HEK293 (cell line): ENCODE measurements around the gene MLEC.

Experiments
- CTCF ChIA-PET: fragments of 350-600 bp; formaldehyde crosslinking; extraction: SDS; loops from one replicate; lab custom pipeline; 2021; ENCODE audit warnings: antibody characterized with exemption; lab: Yijun Ruan, JAX
- POLR2A ChIA-PET: fragments of 300-600 bp; formaldehyde crosslinking; extraction: SDS; loops from one replicate; lab custom pipeline; 2020; ENCODE audit warnings: antibody characterized with exemption, inconsistent platforms; lab: Yijun Ruan, JAX
- H3K27ac ChIP-seq: fragments of 200-500 bp; sonication (Bioruptor generic); 2 replicates; pipeline ENCODE4 v1.5.1; 2014; ENCODE audit warnings: low read depth, low read length, control low read depth, inconsistent platforms; ENCODE audit errors: extremely low read depth
- H3K36me3 ChIP-seq, 2 experiments: fragments of 200-500 bp in 1 of 2; sonication (Bioruptor generic) in 1 of 2; 1 replicate in 1 of 2; 2 replicates in 1 of 2; pipeline ENCODE4 v1.5.1; 2014 to 2017; ENCODE audit warnings: inconsistent platforms in 2 of 2, low read length in 2 of 2; ENCODE audit not compliant: control insufficient read depth in 2 of 2, insufficient read depth in 1 of 2
- H3K4me1 ChIP-seq: fragments of 200-500 bp; sonication (Bioruptor generic); 2 replicates; pipeline ENCODE4 v1.5.1; 2014; ENCODE audit warnings: mild to moderate bottlenecking, low read length, inconsistent platforms; ENCODE audit not compliant: control insufficient read depth, insufficient read depth
- H3K4me3 ChIP-seq: 2 replicates; pipeline ENCODE4 v1.5.1; 2011; ENCODE audit warnings: low read depth, mild to moderate bottlenecking, control low read depth, low read length, moderate library complexity
- H3K9me3 ChIP-seq: fragments of 200-500 bp; sonication (Bioruptor generic); 2 replicates; pipeline ENCODE4 v1.5.1; 2014; ENCODE audit warnings: low read depth, low read length, inconsistent platforms; ENCODE audit not compliant: control insufficient read depth, insufficient read depth
- EGR2 ChIP-seq: fragments of 450-650 bp; formaldehyde crosslinking; IDR thresholded peaks from 2 replicates; pipeline ENCODE4 v1.5.1; 2016; ENCODE audit warnings: low read depth, missing biosample characterization, missing genetic modification characterization
- IKZF3 ChIP-seq: fragments of 450-650 bp; IDR thresholded peaks from 2 replicates; pipeline ENCODE4 v1.5.0; 2018; ENCODE audit warnings: missing biosample characterization, mild to moderate bottlenecking, missing genetic modification characterization, moderate library complexity
- KLF10 ChIP-seq: fragments of 450-650 bp; IDR thresholded peaks from 2 replicates; pipeline ENCODE4 v1.5.1; 2018; ENCODE audit warnings: missing biosample characterization, mild to moderate bottlenecking, missing genetic modification characterization
- SP7 ChIP-seq: fragments of 450-650 bp; formaldehyde crosslinking; IDR thresholded peaks from 2 replicates; pipeline ENCODE4 v1.5.1; 2016; ENCODE audit warnings: missing biosample characterization, missing genetic modification characterization
- ZBTB17 ChIP-seq: fragments of 450-650 bp; formaldehyde crosslinking; IDR thresholded peaks from 2 replicates; pipeline ENCODE4 v1.5.1; 2016; ENCODE audit warnings: missing biosample characterization, missing genetic modification characterization
- ZBTB20 ChIP-seq: fragments of 450-650 bp; formaldehyde crosslinking; IDR thresholded peaks from 2 replicates; pipeline ENCODE4 v1.5.1; 2016; ENCODE audit warnings: missing biosample characterization, missing genetic modification characterization
- ZIC2 ChIP-seq: fragments of 450-650 bp; formaldehyde crosslinking; IDR thresholded peaks from 2 replicates; pipeline ENCODE4 v1.5.1; 2016; ENCODE audit warnings: missing biosample characterization, missing genetic modification characterization
- ZNF112 ChIP-seq: fragments of 450-650 bp; formaldehyde crosslinking; IDR thresholded peaks from 2 replicates; pipeline ENCODE4 v1.5.0; 2017; ENCODE audit warnings: missing biosample characterization, missing genetic modification characterization
- ZNF146 ChIP-seq: fragments of 450-650 bp; formaldehyde crosslinking; IDR thresholded peaks from 2 replicates; pipeline ENCODE4 v1.5.1; 2016; ENCODE audit warnings: missing biosample characterization, missing genetic modification characterization
- ZNF175 ChIP-seq: fragments of 450-650 bp; formaldehyde crosslinking; IDR thresholded peaks from 2 replicates; pipeline ENCODE4 v1.5.1; 2016; ENCODE audit warnings: missing biosample characterization, missing genetic modification characterization
- ZNF202 ChIP-seq: fragments of 450-650 bp; formaldehyde crosslinking; IDR thresholded peaks from 2 replicates; pipeline ENCODE4 v1.5.1; 2016; ENCODE audit warnings: missing biosample characterization, missing genetic modification characterization, borderline replicate concordance
- ZNF24 ChIP-seq: fragments of 450-650 bp; formaldehyde crosslinking; IDR thresholded peaks from 2 replicates; pipeline ENCODE4 v1.5.1; 2016; ENCODE audit warnings: missing biosample characterization, missing genetic modification characterization
- ZNF366 ChIP-seq: fragments of 450-650 bp; formaldehyde crosslinking; conservative IDR thresholded peaks from 2 replicates; pipeline ENCODE4 v1.5.1; 2016; ENCODE audit warnings: missing biosample characterization, missing genetic modification characterization
- ZNF521 ChIP-seq: fragments of 450-650 bp; formaldehyde crosslinking; IDR thresholded peaks from 2 replicates; pipeline ENCODE4 v1.5.1; 2017; ENCODE audit warnings: missing biosample characterization, mild to moderate bottlenecking, missing genetic modification characterization
- ZNF549 ChIP-seq: fragments of 450-650 bp; IDR thresholded peaks from 2 replicates; pipeline ENCODE4 v1.5.1; 2018; ENCODE audit warnings: missing biosample characterization, missing genetic modification characterization, mild to moderate bottlenecking, inconsistent platforms, moderate library complexity
- ZNF654 ChIP-seq: fragments of 450-650 bp; formaldehyde crosslinking; IDR thresholded peaks from 2 replicates; pipeline ENCODE4 v1.5.1; 2016; ENCODE audit warnings: low read depth, missing biosample characterization, missing genetic modification characterization
- ZNF707 ChIP-seq: fragments of 450-650 bp; formaldehyde crosslinking; IDR thresholded peaks from 2 replicates; pipeline ENCODE4 v1.5.1; 2016; ENCODE audit warnings: missing biosample characterization, missing genetic modification characterization
- TF ChIP-seq, protein P1 (sequence below): fragments of 450-650 bp; formaldehyde crosslinking; IDR thresholded peaks from 2 replicates; pipeline ENCODE4 v1.5.1; 2017; ENCODE audit warnings: missing biosample characterization, missing genetic modification characterization
- TF ChIP-seq, protein P2 (sequence below): fragments of 450-650 bp; formaldehyde crosslinking; IDR thresholded peaks from 2 replicates; pipeline ENCODE4 v1.5.1; 2016; ENCODE audit warnings: missing biosample characterization, missing genetic modification characterization
- TF ChIP-seq, protein P3 (sequence below): fragments of 450-650 bp; formaldehyde crosslinking; IDR thresholded peaks from 2 replicates; pipeline ENCODE4 v1.5.1; 2016; ENCODE audit warnings: missing biosample characterization, missing genetic modification characterization
- TF ChIP-seq, protein P4 (sequence below): fragments of 450-650 bp; formaldehyde crosslinking; IDR thresholded peaks from 2 replicates; pipeline ENCODE4 v1.5.1; 2016; ENCODE audit warnings: missing biosample characterization, missing genetic modification characterization
- TF ChIP-seq, protein P5 (sequence below): fragments of 450-650 bp; formaldehyde crosslinking; IDR thresholded peaks from 2 replicates; pipeline ENCODE4 v1.5.1; 2017; ENCODE audit warnings: missing biosample characterization, missing genetic modification characterization

Gene MLEC

DNA sequence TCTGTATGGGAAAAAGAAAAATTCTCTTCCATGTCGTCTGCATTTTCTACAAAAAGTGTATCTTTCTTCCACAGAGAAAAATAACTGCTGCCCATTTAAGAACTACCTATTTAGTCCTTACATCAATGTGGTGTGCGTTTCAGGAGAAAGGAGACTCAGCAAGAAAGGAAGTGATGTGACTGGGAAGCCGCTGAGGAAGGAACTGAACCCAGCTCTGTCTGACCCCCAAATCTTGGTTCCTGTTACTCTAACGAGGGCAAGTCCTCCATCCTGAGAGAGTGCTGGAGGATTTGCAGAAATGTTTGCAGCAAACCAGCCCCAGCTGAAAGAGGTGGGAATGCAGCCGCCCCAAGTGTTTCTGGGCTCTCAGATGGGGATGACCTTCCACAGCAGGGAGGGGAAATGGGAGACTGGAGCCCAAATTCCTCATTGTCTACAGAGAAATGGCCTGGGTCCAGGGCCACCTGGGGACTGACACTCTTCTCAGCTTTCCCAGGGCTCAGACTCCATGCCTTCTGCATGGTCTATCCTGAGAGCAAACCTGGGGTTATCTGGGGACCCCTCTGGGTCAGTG, 6.7 kb upstream of the MLEC start:
- TF ChIP-seq ZNF521 (tag by site-specific recombination) (no peak), ZNF549 (tag by site-specific recombination) (no peak), ZIC2 (tag by site-specific recombination) (no peak), IKZF3 (tag by site-specific recombination) (no peak), ZNF175 (tag by site-specific recombination) (no peak), ZNF366 (no peak), ZNF24 (tag by site-specific recombination) (no peak), ZNF146 (tag by site-specific recombination) (no peak)
- TF ChIP-seq, protein P1, sequence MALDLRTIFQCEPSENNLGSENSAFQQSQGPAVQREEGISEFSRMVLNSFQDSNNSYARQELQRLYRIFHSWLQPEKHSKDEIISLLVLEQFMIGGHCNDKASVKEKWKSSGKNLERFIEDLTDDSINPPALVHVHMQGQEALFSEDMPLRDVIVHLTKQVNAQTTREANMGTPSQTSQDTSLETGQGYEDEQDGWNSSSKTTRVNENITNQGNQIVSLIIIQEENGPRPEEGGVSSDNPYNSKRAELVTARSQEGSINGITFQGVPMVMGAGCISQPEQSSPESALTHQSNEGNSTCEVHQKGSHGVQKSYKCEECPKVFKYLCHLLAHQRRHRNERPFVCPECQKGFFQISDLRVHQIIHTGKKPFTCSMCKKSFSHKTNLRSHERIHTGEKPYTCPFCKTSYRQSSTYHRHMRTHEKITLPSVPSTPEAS (tag by site-specific recombination): no peak
- POLR2A ChIA-PET: no interaction called here
- Histone ChIP-seq H3K27ac (no peak overlapping the region), H3K4me3 (no peak overlapping the region), H3K9me3 (no peaks in the 10 kb centered on the region), H3K4me1 (no peaks in the 10 kb centered on the region), H3K36me3 (no peaks in the 10 kb centered on the region)
- CTCF ChIA-PET: no interaction called here

DNA sequence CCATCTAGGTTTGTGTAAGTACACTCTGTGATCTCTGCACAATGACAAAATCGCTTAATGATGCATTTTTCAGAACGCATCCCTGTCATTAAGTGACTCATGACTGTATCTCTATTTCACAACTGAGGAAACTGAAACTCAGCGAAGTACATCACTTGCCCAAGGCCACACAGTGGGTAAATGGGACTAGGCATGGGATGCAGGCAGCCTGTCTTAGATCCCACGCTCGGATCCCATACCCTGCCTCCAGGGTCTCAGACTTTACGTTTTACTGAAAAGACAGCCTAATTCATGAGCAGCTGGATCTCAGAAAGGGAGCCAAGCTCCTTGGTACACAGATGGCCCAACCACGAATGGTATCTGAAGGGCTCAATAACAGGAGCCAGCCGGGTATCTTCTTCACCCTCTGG, 2.4 kb upstream of the MLEC start:
- ChIA-PET POLR2A (no interaction called here), CTCF (interaction anchor here (1.9 kb wide), 1 partner anchor 36 kb away, joined by 12 read pairs; no protein-coding TSS in a partner anchor)
- Histone ChIP-seq H3K9me3 (no peaks in the 10 kb centered on the region), H3K27ac (no peak overlapping the region), H3K36me3 (no peaks in the 10 kb centered on the region), H3K4me3 (no peak overlapping the region), H3K4me1 (peaks cover 6% of the 10 kb centered on the region; the same call in 1 of the 2 replicates)
- TF ChIP-seq ZNF202 (tag by site-specific recombination) (no peak), ZBTB20 (tag by site-specific recombination) (no peak), ZBTB17 (tag by site-specific recombination) (peak; percentile 53; the same call in 1 of the 2 replicates), EGR2 (tag by site-specific recombination) (no peak), ZNF707 (no peak), KLF10 (no peak), ZNF112 (tag by site-specific recombination) (no peak), ZNF654 (no peak), SP7 (peak; percentile 69)
- TF ChIP-seq, protein P2, sequence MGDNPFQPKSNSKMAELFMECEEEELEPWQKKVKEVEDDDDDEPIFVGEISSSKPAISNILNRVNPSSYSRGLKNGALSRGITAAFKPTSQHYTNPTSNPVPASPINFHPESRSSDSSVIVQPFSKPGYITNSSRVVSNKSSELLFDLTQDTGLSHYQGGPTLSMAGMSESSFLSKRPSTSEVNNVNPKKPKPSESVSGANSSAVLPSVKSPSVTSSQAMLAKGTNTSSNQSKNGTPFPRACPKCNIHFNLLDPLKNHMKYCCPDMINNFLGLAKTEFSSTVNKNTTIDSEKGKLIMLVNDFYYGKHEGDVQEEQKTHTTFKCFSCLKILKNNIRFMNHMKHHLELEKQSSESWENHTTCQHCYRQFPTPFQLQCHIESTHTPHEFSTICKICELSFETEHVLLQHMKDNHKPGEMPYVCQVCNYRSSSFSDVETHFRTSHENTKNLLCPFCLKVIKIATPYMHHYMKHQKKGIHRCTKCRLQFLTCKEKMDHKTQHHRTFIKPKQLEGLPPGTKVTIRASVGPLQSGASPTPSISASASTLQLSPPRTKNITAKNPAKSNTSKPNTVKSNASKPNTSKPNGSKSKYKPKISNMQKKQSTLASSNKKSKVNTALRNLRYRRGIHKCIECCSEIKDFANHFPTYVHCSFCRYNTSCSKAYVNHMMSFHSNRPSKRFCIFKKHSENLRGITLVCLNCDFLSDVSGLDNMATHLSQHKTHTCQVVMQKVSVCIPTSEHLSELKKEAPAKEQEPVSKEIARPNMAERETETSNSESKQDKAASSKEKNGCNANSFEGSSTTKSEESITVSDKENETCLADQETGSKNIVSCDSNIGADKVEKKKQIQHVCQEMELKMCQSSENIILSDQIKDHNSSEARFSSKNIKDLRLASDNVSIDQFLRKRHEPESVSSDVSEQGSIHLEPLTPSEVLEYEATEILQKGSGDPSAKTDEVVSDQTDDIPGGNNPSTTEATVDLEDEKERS (tag by site-specific recombination): no peak
- TF ChIP-seq, protein P3, sequence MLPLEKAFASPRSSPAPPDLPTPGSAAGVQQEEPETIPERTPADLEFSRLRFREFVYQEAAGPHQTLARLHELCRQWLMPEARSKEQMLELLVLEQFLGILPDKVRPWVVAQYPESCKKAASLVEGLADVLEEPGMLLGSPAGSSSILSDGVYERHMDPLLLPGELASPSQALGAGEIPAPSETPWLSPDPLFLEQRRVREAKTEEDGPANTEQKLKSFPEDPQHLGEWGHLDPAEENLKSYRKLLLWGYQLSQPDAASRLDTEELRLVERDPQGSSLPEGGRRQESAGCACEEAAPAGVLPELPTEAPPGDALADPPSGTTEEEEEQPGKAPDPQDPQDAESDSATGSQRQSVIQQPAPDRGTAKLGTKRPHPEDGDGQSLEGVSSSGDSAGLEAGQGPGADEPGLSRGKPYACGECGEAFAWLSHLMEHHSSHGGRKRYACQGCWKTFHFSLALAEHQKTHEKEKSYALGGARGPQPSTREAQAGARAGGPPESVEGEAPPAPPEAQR (tag by site-specific recombination): no peak
- TF ChIP-seq, protein P4, sequence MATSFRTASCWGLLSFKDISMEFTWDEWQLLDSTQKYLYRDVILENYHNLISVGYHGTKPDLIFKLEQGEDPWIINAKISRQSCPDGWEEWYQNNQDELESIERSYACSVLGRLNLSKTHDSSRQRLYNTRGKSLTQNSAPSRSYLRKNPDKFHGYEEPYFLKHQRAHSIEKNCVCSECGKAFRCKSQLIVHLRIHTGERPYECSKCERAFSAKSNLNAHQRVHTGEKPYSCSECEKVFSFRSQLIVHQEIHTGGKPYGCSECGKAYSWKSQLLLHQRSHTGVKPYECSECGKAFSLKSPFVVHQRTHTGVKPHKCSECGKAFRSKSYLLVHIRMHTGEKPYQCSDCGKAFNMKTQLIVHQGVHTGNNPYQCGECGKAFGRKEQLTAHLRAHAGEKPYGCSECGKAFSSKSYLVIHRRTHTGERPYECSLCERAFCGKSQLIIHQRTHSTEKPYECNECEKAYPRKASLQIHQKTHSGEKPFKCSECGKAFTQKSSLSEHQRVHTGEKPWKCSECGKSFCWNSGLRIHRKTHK (tag by site-specific recombination): no peak
- TF ChIP-seq, protein P5, sequence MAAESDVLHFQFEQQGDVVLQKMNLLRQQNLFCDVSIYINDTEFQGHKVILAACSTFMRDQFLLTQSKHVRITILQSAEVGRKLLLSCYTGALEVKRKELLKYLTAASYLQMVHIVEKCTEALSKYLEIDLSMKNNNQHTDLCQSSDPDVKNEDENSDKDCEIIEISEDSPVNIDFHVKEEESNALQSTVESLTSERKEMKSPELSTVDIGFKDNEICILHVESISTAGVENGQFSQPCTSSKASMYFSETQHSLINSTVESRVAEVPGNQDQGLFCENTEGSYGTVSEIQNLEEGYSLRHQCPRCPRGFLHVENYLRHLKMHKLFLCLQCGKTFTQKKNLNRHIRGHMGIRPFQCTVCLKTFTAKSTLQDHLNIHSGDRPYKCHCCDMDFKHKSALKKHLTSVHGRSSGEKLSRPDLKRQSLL: no peak
